ENCODE measurements around the gene TSPYL4.

TSPYL4 gene

DNA sequence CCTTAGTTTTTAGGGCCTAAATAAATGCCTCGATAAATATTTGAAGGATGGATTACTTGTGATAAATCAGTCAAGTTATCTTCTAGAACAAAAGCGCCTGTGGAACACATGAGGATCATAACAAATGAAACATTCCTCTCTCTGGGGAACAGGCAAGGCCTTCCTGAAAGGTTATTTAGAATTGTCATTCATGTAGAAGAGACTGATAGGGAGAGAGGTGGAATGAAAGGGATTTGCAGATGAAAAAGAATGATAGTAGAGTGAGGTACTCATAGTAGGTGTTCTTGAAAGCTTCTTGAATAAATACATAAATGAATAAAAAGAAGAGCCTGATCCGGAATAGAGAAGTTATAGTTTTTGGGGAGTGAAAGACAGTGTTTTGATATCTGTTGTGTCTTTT is 30.5 kb downstream of the TSPYL4 start:
- TF ChIP-seq FOXP2 (optimal IDR thresholded peaks at IDR 0.05; ENCODE audit: borderline replicate concordance, extremely low read depth, extremely low read length, insufficient read depth): no peak
- TF ChIP-seq SIN3A (IDR thresholded peaks at IDR 0.05; ENCODE audit: borderline replicate concordance, insufficient read depth, low read length): no peak
- TF ChIP-seq TAF1 (IDR thresholded peaks at IDR 0.05; ENCODE audit: borderline replicate concordance, insufficient read depth, low read length): no peak
- TF ChIP-seq POLR2AphosphoS5 (IDR thresholded peaks at IDR 0.05; ENCODE audit: low read depth, low read length): no peak
- TF ChIP-seq, protein P1, sequence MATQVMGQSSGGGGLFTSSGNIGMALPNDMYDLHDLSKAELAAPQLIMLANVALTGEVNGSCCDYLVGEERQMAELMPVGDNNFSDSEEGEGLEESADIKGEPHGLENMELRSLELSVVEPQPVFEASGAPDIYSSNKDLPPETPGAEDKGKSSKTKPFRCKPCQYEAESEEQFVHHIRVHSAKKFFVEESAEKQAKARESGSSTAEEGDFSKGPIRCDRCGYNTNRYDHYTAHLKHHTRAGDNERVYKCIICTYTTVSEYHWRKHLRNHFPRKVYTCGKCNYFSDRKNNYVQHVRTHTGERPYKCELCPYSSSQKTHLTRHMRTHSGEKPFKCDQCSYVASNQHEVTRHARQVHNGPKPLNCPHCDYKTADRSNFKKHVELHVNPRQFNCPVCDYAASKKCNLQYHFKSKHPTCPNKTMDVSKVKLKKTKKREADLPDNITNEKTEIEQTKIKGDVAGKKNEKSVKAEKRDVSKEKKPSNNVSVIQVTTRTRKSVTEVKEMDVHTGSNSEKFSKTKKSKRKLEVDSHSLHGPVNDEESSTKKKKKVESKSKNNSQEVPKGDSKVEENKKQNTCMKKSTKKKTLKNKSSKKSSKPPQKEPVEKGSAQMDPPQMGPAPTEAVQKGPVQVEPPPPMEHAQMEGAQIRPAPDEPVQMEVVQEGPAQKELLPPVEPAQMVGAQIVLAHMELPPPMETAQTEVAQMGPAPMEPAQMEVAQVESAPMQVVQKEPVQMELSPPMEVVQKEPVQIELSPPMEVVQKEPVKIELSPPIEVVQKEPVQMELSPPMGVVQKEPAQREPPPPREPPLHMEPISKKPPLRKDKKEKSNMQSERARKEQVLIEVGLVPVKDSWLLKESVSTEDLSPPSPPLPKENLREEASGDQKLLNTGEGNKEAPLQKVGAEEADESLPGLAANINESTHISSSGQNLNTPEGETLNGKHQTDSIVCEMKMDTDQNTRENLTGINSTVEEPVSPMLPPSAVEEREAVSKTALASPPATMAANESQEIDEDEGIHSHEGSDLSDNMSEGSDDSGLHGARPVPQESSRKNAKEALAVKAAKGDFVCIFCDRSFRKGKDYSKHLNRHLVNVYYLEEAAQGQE (IDR thresholded peaks at IDR 0.05; ENCODE audit: insufficient read depth in 1 of 2, low read depth in 2 of 2, low read length in 2 of 2): no peak

DNA sequence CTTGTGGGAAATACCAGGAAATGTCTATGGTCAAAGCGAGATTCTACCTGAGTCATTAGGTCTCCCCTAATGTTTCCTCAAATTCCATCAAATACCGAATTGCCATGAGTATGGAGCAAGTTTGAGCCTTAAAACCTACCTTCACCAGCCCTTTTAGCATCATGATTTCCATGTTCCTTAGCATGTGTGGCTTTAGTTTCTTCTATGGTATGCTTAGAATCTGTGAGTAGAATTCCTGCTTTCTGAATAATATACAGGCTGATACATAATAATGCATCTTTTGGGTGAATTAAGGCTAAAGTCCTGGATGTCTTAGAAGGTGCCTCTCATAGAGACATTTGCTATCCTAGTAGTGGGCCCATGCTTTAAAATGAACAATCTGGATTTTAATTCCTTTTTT is 32.0 kb downstream of the TSPYL4 start:
- TF ChIP-seq FOXP2 (optimal IDR thresholded peaks at IDR 0.05; ENCODE audit: borderline replicate concordance, extremely low read depth, extremely low read length, insufficient read depth): no peak
- no peak for TF ChIP-seq POLR2AphosphoS5 (IDR thresholded peaks at IDR 0.05; ENCODE audit: low read depth, low read length)
- TF ChIP-seq SIN3A (IDR thresholded peaks at IDR 0.05; ENCODE audit: borderline replicate concordance, insufficient read depth, low read length): no peak

DNA sequence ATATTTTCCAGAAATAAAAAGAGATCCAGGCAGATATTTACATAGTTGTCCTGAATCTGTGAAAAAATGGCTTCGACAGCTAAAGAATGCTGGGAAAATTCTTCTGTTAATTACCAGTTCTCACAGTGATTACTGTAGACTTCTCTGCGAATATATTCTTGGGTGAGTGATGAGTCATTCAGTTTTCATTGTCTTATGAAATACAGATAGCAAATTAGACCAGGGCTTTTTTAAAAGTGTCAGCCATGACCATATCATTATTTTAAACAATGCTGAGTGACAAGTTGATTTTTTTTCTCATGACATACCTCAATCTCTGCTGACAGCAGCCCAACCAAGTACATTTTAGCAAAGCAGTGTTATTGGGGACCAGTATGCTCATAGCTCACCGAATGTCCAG is 32.8 kb downstream of the TSPYL4 start:
- TF ChIP-seq SIN3A (IDR thresholded peaks at IDR 0.05; ENCODE audit: borderline replicate concordance, insufficient read depth, low read length): no peak
- TF ChIP-seq POLR2AphosphoS5 (IDR thresholded peaks at IDR 0.05; ENCODE audit: low read depth, low read length): no peak
- TF ChIP-seq FOXP2 (optimal IDR thresholded peaks at IDR 0.05; ENCODE audit: borderline replicate concordance, extremely low read depth, extremely low read length, insufficient read depth): no peak
- TF ChIP-seq TAF1 (IDR thresholded peaks at IDR 0.05; ENCODE audit: borderline replicate concordance, insufficient read depth, low read length): no peak
- TF ChIP-seq, protein P1 (IDR thresholded peaks at IDR 0.05; ENCODE audit: insufficient read depth in 1 of 2, low read depth in 2 of 2, low read length in 2 of 2): no peak

- no peak for TF ChIP-seq POLR2AphosphoS5 (IDR thresholded peaks at IDR 0.05; ENCODE audit: low read depth, low read length)
- TF ChIP-seq, protein P1 (IDR thresholded peaks at IDR 0.05; ENCODE audit: insufficient read depth in 1 of 2, low read depth in 2 of 2, low read length in 2 of 2): no peak
- no peak for TF ChIP-seq TAF1 (IDR thresholded peaks at IDR 0.05; ENCODE audit: borderline replicate concordance, insufficient read depth, low read length)
These were observed 35.0 kb downstream of the TSPYL4 start for GRCh38 chr6:116218866-116219265.

GRCh38 chr6:116218172-116218633 is 35.7 kb downstream of the TSPYL4 start:
- TF ChIP-seq TAF1 (IDR thresholded peaks at IDR 0.05; ENCODE audit: borderline replicate concordance, insufficient read depth, low read length) (no peak), FOXP2 (optimal IDR thresholded peaks at IDR 0.05; ENCODE audit: borderline replicate concordance, extremely low read depth, extremely low read length, insufficient read depth) (no peak), SIN3A (IDR thresholded peaks at IDR 0.05; ENCODE audit: borderline replicate concordance, insufficient read depth, low read length) (no peak), POLR2AphosphoS5 (IDR thresholded peaks at IDR 0.05; ENCODE audit: low read depth, low read length) (no peak)
- TF ChIP-seq, protein P1 (IDR thresholded peaks at IDR 0.05; ENCODE audit: insufficient read depth in 1 of 2, low read depth in 2 of 2, low read length in 2 of 2): no peak

Measured in PFSK-1 (cell line).